Astrocyte of the cerebellum (primary cell): ENCODE results near the gene NTSR2.

Source experiments
- DNase-seq: peaks from one replicate; pipeline ENCODE4 v3.0.0-alpha.2; 2011; ENCODE audit warnings: low read depth
- H3K4me3 ChIP-seq: 2 replicates; pipeline ENCODE4 v1.5.1; 2011; ENCODE audit warnings: mild to moderate bottlenecking, low read depth, low read length, moderate library complexity
- in situ Hi-C: cut with HindIII; loops from 2 replicates; pipeline ENCODE4 v1.10.0; 2017; ENCODE audit warnings: low sequenced_read_pairs
- TF ChIP-seq, protein P1 (sequence below): IDR thresholded peaks from 2 replicates; pipeline ENCODE4 v1.5.1; 2012; ENCODE audit warnings: low read length, low read depth, moderate library complexity, mild to moderate bottlenecking; ENCODE audit errors: missing control alignments

The NTSR2 gene

DNA sequence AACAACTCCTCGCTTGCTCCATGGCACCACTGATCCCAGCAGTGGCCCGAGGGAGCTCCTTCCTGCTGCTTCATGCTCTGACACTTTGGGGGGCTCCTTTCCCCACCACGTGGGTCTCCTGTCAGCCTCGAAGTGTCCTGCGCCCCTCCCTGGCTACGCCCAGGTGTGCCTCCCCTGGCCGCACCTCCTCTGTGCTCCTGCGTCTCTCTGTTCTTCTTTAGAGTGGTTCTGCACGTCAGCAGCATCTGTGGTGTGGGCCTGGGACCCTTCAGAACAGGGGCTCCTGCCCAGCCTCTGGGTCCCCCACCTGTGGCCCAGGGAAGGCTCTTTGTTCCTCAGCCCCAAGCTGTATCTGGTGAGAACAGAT lies 26.7 kb upstream of the NTSR2 start:
- H3K4me3 ChIP-seq, result no peak overlapping the region
- in situ Hi-C loops, result loop anchor here (25.0 kb wide), 1 partner anchor 91 kb away; no protein-coding TSS in a partner anchor
- TF ChIP-seq, protein P1, sequence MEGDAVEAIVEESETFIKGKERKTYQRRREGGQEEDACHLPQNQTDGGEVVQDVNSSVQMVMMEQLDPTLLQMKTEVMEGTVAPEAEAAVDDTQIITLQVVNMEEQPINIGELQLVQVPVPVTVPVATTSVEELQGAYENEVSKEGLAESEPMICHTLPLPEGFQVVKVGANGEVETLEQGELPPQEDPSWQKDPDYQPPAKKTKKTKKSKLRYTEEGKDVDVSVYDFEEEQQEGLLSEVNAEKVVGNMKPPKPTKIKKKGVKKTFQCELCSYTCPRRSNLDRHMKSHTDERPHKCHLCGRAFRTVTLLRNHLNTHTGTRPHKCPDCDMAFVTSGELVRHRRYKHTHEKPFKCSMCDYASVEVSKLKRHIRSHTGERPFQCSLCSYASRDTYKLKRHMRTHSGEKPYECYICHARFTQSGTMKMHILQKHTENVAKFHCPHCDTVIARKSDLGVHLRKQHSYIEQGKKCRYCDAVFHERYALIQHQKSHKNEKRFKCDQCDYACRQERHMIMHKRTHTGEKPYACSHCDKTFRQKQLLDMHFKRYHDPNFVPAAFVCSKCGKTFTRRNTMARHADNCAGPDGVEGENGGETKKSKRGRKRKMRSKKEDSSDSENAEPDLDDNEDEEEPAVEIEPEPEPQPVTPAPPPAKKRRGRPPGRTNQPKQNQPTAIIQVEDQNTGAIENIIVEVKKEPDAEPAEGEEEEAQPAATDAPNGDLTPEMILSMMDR, result no peak
- no peak for DNase-seq

- TF ChIP-seq, protein P1, result no peak
- no peak for DNase-seq
- in situ Hi-C loops, result loop anchor here (25.0 kb wide), 1 partner anchor 92 kb away; no protein-coding TSS in a partner anchor
- no peak overlapping the region for H3K4me3 ChIP-seq
Measured at GRCh38 chr2:11695576-11695975, 25.6 kb upstream of the NTSR2 start.

GRCh38 chr2:11692966-11693521 lies 23.0 kb upstream of the NTSR2 start:
- no peak for DNase-seq
- TF ChIP-seq, protein P1, result peak; percentile 92
- in situ Hi-C loops, result loop anchor here (25.0 kb wide), 1 partner anchor 94 kb away; no protein-coding TSS in a partner anchor
- no peak overlapping the region for H3K4me3 ChIP-seq

GRCh38 chr2:11691076-11691660 lies 21.2 kb upstream of the NTSR2 start:
- DNase-seq, result no peak
- in situ Hi-C loops, result loop anchor here (25.0 kb wide), 1 partner anchor 96 kb away; no protein-coding TSS in a partner anchor
- no peak overlapping the region for H3K4me3 ChIP-seq
- TF ChIP-seq, protein P1, result no peak

GRCh38 chr2:11688222-11689069 lies 18.5 kb upstream of the NTSR2 start:
- in situ Hi-C loops, result loop anchor here (25.0 kb wide), 1 partner anchor 99 kb away; no protein-coding TSS in a partner anchor

GRCh38 chr2:11687736-11688135 lies 17.7 kb upstream of the NTSR2 start:
- no peak for DNase-seq
- H3K4me3 ChIP-seq, result no peak overlapping the region
- TF ChIP-seq, protein P1, result no peak
- in situ Hi-C loops, result loop anchor here (25.0 kb wide), 1 partner anchor 100 kb away; no protein-coding TSS in a partner anchor

More at GRCh38 chr2:11688222-11689069, 18.5 kb upstream of the NTSR2 start:
- no peak overlapping the region for H3K4me3 ChIP-seq
- DNase-seq, result no peak
- TF ChIP-seq, protein P1, result peak; percentile 91
